HG02973 (cell line): ENCODE measurements around the gene SPRED2.

Experiments
- ATAC-seq: cut with Tn5 transposase; IDR thresholded peaks from one replicate; pipeline ENCODE4 v1.9.1; 2021; ENCODE audit warnings: moderate library complexity; ENCODE audit not compliant: unreplicated experiment

The SPRED2 gene

DNA sequence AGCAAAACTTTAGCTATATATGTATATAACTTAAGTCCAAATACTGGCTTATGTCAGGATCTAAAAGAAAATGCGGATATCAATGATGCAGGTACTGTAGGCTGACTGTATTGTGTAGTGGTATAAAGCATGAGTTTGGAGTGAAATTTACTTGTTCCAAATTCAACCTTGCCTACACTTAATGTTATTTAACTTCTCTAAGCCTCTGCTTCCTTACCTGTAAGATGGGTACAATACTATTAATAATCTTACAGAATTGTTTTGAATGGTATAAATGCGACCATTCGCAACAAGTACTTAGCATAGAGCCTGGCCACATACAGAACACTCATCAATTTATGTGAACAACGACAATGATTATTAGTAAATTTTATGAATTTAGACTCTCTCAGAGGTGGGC, 62.4 kb downstream of the SPRED2 start:
- no peak for ATAC-seq

DNA sequence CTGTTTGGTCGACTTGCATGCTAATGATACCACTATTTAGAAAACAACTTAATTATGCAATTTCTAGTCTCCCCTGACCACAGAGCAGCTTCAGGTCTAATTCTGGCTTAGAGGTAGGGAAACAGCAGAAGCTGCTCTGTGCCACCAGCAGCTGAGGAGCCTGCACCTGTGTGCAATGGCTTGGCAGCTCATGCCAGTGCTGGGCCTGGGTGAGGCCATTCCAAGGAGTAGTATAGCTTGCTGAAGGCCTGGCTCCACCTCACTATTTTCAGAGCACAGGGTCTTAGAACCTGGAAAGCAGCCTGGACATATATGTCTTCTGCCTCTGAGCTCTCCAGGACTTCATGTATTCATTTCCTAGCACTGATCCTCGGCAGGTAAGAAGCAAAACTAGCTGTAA, 62.8 kb downstream of the SPRED2 start:
- no peak for ATAC-seq

DNA sequence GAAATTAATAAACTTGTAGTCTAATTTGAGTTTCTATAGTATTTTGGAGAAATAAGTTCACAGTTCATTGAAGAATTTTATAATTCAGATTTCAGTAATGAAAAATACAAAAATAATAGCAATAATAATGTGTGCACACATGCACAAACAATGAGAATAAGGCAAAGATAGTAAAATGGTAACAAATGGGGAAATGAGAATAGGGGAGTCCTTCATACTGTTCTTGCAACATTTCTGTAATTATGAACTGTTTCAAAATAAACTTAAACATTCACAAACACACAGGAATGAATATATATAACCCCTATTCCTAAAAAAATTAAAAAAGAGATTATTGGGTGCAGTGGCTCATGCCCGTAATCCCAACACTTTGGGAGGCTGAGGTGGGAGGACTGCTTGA, 63.9 kb downstream of the SPRED2 start:
- ATAC-seq, result no peak

DNA sequence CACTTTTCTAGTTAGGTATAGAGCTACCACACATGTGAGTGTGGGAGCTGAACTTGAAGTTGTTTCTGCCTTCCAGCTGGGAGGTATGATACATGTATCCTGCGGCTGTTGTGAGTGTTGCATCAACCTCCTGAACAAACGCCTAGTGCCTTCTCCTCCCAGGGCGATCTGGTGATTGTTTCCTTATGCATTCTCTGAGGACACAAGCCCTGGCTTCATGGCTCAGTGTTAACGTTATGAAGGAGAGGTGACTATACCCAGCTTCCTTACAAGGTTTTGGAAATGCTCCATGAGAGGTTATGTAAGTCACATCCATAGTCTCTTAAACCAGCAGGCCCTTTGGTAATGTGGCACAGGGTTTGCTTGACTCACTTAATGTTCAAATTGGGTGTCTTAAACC, 64.9 kb downstream of the SPRED2 start:
- no peak for ATAC-seq

DNA sequence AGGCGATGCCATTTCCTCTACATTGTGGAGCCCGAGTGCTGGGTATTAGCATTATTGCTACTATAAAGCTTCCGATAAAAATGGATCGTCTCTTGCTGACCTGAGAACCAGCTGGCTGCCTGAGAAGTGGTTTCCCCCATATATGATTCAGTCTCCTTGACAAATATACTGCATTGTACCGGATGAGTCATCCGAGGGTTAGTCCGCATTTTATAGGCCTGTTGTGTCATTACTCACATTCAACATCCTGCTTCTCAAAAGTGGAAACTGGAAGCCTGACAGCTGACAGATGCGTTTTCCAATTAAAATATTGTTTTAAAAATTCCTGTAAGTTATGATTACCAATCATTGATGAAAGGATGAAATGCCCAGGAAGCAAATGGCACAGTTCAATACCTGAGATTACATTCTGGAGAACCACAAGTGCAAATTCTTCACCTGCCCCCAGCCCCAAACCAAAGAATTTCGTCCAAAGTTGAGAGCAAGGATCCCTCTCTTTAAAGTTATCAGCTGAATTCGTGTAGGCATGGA, 65.7 kb downstream of the SPRED2 start:
- ATAC-seq, result peak; percentile 70

DNA sequence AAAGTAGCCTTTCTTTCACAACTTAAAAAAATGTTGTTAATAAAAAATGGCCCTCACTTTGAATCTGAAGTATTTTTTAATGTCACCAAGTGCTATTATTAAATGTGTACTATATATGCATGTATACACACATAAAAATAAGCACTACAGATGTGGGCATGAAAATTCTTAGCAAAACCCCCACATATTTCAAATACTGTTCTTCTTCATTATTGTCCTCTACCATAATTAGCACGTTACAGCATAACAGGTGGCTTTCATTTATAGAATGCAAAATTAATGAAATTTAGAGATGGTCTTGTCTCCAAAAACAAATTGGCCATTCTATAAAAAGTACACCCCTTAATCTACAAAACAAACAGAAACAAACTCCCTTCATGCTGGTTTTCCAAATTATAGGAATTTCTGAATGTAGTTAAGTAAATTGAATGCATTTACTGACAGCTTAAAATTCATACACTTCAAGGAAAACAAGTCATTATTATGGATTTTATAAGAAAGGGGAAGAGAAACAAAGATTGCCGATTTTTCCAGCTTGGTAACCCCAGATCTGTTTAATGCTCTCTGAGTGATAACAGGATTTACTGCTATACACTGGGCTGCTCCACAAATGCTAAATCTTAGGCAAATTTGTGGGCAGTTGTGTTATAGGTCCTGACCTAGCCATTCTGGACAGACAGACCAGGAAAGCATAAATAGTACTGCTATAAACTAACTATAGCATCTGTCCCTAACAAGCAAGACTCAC, 67.2 kb downstream of the SPRED2 start:
- ATAC-seq, result no peak

DNA sequence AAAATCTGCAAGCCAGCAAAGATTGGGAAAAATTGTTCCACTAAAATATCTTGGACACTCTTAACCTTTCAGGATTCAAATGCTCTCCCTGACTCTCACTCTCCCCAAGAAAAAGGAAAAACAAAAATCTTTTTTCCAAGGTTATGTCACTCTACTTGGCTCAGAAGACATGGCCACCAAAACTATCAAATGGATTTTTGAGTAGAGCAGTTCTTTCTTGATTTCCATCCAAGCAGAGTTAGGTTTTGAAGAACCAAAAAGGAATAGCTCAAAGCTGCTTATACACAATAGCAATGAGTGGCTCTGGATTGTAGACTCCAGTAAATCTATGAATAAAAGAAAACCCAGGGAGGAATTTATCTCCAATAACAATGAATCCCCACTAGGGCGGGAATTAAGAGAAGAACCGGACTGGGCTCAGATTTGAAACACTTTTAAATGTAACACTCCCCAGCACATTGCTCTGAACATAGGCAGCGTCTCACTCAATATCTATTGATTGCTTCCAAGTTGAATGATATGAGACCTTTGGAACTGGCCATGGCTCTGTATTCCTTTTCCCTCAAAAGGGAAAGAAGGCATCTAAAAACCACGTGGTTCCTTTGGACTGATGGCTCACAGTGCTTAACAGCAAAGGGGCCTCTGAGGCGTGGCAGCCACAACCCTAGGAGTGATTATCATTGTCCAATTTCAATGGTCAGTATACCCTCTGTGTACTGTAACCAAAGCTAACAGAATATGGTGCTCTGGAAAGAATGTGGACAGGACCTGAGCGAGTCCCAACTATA, 68.3 kb downstream of the SPRED2 start:
- ATAC-seq, result no peak

DNA sequence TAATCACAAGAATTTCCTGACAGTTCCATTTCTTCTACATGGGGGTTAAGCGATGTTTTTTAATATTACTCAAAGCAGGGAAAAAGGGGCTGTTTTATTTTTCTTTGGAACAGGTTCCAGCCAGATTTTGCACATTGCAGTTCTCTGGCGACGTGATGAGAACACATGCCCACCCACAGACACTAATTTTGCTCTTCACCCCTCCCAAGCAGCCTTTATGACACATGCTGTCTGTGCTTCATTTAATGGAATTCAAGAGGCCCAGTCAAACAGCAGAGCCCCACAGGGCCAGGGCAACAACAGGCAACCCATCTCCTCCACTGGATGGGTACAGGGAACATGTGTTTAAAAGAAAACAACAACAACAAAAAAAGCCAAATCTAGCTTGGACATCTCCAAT, 70.8 kb downstream of the SPRED2 start:
- ATAC-seq, result no peak

DNA sequence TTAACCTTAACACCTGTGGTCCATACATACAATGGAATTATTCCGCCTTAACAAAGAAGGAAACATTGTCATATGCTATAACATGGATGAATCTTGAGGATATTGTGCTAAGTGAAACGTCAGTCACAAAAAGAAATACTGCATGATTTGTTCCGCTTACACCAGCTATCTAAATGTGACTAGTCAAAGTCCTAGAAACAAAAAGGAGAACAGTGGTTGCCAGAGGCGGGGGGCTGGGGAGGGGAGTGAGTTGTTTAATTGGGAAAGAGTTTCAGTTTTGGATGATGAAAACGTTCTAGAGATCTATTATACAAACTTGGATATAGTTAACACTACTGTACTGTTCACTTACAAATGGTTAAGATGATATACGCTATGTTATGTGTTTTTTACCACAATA, 72.0 kb downstream of the SPRED2 start:
- no peak for ATAC-seq

DNA sequence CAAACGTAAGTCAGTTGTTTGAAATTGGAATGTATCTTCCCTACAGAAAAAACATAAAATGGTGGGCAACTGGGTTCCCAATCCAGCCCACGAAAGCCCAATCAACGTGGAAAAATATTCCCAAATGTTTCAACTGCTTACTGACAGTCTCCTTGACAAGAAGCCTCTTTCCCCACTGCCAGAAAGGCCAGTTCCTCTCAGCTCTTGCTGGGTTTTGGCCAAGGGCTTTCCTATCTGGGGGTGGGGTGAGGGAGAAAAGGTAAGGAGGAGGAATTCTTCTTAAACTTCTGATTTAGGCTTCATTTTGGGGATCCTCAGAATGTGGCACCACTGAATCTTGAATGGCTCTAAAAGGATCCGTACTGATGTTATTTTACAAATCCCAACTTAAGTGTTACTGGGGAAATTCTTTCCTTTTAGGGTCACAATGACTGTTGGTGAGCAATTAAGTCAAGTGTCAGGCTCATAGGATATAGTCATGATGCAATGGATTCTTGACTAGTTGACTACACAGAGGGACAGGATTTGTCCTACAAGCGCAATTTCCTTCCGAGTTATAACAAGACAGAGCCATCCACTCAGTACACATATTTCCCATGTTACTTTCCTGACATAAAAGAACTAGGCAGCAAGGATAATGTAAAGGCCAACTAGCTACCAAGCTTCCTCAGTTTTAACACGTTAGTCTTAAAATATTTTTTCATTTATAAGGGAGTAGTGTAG, 73.6 kb downstream of the SPRED2 start:
- ATAC-seq, result no peak

DNA sequence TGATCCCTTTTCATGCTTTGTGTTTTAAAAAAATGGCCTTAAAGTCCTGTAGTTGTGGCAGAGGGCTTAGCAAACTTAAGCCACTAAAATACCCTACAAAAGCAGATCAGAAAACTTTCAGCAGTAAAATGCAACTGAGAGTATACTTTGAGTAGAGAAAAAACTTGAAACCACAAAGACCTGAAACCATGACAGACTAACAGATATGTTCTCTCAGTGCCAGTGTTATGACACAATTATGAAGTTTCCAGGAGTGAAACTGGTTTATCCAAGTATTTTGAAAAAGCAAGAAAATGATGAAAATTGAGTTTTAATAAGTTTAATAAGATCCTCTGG, 74.5 kb downstream of the SPRED2 start:
- ATAC-seq, result peak; percentile 71

DNA sequence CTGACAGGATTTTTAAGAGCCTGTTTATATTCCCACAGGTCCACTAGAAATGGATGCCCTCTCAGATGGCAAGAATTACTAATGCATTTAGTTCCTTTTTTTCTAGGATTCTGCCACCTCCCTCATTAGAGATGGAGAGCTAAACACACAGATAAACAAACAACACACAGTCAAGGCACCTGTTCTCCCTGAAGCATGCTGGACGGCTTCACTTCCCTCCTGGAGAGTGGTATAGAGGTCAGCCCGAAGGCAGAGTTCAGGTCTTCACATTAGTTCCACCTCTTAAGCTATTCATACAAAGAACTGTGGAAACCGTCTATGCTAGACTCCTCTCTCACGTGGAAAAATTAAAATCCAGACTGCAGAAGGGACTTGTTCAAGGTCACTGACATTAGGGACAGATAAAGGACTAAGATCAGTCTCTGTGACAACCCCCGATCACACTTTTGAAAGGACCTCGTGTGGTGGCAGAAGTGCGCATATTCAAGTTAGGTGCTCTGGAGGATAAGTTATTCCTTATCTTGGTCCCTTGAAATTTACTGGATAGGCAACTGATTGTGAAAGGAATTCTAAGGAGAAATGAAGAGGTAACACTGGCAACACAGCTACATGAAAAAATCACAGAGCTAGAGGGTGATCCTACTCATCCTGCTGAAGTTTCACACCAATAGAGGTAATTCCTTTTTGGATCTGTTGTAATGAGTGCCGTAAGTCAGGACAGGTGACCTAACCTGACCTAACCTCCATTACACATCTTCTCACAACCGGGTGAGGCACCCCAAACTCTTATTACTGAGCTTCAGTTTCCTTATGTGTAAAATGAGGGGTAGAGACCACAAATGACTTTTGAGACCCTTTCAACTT, 75.1 kb downstream of the SPRED2 start:
- peak; percentile 39 for ATAC-seq

DNA sequence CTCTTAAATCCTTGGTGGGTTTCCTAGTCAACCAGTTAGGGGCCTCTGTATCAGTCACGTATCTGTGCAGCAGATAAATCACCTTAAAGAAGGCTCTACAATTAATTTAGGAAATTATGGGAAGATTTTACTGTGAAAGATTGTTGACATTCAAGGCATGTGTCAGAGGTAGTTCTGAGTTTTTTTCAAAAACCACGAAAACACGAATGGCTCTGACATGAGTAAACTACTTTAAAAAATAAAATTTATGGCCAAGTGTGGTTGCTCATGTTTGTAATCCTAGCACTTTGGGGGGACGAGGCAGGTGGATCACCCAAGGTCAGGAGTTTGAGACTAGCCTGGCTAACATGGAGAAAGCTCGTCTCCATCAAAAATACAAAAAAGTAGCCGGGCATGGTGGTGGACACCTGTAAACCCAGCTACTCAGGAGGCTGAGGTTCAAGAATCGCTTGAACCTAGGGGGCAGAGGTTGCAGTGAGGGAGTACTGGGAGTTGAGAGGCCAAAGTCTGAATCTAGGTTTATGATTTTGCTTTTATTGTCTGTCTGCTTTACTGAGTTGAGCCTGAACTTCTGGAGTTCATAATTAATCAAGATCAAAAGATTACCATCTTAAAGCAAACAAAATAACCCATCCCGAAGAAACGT, 77.1 kb downstream of the SPRED2 start:
- ATAC-seq, result no peak

DNA sequence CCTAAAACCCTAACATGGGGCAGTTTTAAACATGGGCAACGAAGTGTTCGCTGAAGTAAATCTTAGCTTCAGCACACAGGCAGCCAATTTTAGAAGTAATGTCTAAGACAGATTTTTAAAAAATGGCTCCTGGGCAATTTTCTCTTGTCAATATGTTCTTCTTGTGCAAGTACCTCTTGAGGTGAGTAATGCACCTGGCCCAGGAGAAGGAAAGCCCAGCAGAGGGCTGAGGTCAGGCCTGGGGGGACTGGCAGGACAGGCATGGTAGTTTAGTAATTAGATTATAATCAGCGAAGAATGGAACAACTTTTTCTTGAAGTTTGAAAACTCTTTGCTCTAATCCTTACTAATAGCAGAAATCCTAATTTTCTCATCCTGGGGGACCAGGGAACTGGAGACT, 77.6 kb downstream of the SPRED2 start:
- ATAC-seq, result no peak

DNA sequence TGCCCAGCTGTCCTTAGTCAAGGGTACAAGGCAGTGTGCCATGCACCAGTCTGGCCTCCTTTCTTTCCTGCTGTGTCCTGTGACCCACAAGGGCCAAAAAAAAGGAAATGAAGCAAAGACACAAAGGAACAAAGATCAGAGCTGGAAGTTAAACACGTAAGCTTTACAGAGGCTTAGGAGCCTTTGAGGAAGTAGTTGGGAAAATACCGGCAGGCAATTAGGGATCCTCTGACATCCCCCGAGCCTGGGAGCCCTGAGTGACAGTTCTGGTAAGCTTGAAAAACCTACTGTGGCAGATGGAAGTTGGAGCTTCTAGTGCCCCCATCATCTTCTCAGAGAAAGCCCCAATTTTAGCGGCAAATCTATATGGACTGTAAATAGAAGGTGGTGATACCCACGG, 78.5 kb downstream of the SPRED2 start:
- ATAC-seq, result no peak

DNA sequence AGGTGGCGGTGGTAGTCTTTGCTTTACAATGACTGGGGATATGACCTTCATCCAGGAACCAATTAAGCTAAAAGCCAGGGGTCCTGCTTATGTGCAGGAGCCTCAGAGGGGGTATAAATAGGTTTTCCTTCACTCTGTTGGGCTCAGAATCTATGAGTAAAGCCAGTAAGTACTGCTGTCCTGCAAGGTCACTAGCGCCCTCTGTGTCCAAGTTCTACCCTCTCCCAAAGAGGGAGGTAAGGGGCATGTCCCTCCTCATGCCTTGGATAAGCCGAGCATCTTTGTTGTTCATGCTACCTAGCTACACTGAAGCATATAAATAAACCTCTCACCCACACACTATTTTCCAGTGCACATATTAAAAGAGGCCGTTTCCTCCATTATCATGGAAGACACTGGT, 79.4 kb downstream of the SPRED2 start:
- no peak for ATAC-seq

DNA sequence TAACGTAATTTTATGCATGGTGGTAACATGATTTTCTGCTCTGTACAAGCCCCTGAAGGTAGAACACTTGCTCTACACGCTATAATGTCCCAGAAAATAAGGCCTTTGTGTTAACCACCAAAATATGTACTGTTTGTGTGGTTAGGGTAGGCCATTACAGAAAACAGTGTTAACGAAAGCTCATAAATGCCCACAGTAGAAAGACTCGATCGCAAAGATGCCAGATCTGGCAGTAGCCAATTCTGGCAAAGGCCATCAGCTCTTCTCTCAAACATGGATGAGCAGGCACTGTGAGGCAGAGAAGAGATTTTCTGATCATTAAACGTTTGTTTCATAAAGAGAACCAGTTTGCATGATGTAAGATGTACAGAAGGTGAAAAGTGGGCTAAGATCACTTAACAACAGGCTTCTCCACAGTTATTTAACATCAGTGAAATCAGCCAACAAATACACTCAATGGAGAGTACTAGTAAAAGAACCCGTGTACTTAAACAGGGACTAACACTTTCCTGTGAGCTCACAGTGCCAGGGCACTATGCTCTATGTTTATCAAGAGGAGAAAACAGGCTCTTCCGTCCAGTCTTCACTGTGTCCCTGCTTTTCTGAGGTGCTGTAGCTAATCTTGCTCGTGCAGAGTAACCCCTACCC, 80.3 kb downstream of the SPRED2 start:
- ATAC-seq, result no peak

DNA sequence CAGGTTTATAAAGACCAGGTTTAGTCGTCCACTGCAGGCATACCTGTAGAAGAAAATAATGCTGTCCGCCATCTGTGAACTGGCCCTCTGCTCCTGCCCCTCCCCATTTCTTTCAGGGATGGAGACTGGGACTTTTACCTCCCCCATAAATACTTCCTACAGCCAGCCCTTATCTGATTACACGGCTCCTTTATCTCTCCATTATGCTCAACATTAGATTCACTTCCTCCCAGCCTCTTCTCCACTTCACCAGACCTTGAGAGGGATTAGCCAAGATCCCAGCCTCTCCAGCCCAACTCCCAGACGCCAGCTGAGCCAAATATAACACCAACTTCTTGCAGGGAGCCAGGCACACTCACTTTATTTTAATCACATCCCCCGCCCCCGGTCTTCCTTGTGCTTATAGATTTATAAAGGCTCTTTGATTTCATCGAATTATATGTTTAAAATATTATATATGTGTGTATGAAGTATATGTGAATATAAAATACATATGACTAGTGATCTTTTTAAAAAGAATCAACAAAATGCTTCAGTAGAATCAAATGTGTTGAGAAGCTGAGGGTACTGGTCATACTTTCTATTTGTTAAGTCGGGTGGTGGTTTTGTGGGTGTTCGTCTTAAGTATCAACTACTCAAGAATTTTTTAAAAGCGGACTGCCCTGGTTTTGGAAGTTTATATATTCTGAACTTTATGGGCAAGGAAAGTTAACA, 81.0 kb downstream of the SPRED2 start:
- ATAC-seq, result no peak

DNA sequence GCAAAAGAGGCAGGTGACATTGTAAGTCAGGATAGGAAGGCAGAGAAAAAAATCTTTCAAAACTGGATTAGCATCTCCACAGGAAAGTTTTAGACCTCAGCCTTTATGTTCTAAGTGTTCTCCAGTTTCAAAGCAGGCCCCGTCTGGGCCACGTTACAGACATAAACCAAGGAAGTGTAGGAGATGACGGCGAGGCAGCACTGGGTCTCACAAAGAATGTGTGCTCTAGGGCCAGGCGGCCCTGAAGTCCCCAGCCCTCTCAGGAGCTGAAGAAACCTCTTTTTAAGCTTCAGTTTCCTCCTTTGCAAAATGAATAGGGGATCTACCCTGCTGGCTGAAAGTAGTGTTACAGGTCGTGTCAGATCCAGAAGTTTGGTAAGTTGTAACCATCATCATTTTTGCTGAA, 81.7 kb downstream of the SPRED2 start:
- no peak for ATAC-seq
